ENCODE data around the gene FOSL1. TPM values are rescaled to one million over a fixed set of nuclear protein-coding genes. Genes with fewer than 3 reads are reported as not detected.
"Not testable (repeated sequence)": the region's sequence is repeated elsewhere in the genome, so short reads cannot be mapped to it uniquely, and the experiment has no call there.

Gene FOSL1
- total RNA-seq, 1 donor from 2014 or later: 0.53 TPM

- no peak for ATAC-seq
- no peak for DNase-seq (ENCODE audit: low spot score)
These were observed 45.0 kb downstream of the FOSL1 start for GRCh38 chr11:65854852-65855837.

- DNase-seq (ENCODE audit: low spot score): no peak
- no peak for ATAC-seq
These were observed 46.0 kb downstream of the FOSL1 start for GRCh38 chr11:65854161-65854592.

- DNase-seq (ENCODE audit: low spot score): no peak
These were observed 46.8 kb downstream of the FOSL1 start for GRCh38 chr11:65853246-65853979.

GRCh38 chr11:65852508-65853245 is 47.5 kb downstream of the FOSL1 start:
- no peak for ATAC-seq
- DNase-seq (ENCODE audit: low spot score): no peak

More at GRCh38 chr11:65853246-65853979, 46.8 kb downstream of the FOSL1 start:
- no peak for ATAC-seq

GRCh38 chr11:65851811-65852507 is 48.2 kb downstream of the FOSL1 start:
- ATAC-seq (peak; percentile 14), DNase-seq (ENCODE audit: low spot score) (no peak)

- DNase-seq (ENCODE audit: low spot score): no peak
- peak; percentile 21 for ATAC-seq
These were observed 49.1 kb downstream of the FOSL1 start for GRCh38 chr11:65851083-65851579.

GRCh38 chr11:65850217-65851082 is 49.7 kb downstream of the FOSL1 start:
- ATAC-seq: peak; percentile 18
- DNase-seq (ENCODE audit: low spot score): no peak

- DNase-seq (ENCODE audit: low spot score): no peak
- no peak for ATAC-seq
These were observed 50.4 kb downstream of the FOSL1 start for GRCh38 chr11:65849771-65850216.

GRCh38 chr11:65849366-65849765 is 50.8 kb downstream of the FOSL1 start:
- no peak for ATAC-seq
- no peak for DNase-seq (ENCODE audit: low spot score)

- DNase-seq (ENCODE audit: low spot score); ATAC-seq: not testable (repeated sequence)
These were observed 51.5 kb downstream of the FOSL1 start for GRCh38 chr11:65848693-65849092.

GRCh38 chr11:65847746-65848145 is 52.4 kb downstream of the FOSL1 start:
- DNase-seq (ENCODE audit: low spot score) (no peak), ATAC-seq (no peak)

- no peak for DNase-seq (ENCODE audit: low spot score)
- ATAC-seq: no peak
These were observed 55.8 kb downstream of the FOSL1 start for GRCh38 chr11:65844231-65844872.

- DNase-seq (ENCODE audit: low spot score): no peak
- ATAC-seq: no peak
These were observed 56.4 kb downstream of the FOSL1 start for GRCh38 chr11:65843811-65844210.

GRCh38 chr11:65842144-65842543 is 58.0 kb downstream of the FOSL1 start:
- DNase-seq (ENCODE audit: low spot score) (no peak), ATAC-seq (no peak)
